Stimulated activated CD4-positive, alpha-beta T cell treated with anti-CD3 and anti-CD28 coated beads, Interleukin-4, amount 100 ng/mL, for 4 hours (primary cell): ENCODE results near the gene XXYLT1.

Experiments
- DNase-seq, 2 experiments: peaks; one replicate each; pipeline ENCODE4 v3.0.0-alpha.2; 2020

XXYLT1 gene

DNA sequence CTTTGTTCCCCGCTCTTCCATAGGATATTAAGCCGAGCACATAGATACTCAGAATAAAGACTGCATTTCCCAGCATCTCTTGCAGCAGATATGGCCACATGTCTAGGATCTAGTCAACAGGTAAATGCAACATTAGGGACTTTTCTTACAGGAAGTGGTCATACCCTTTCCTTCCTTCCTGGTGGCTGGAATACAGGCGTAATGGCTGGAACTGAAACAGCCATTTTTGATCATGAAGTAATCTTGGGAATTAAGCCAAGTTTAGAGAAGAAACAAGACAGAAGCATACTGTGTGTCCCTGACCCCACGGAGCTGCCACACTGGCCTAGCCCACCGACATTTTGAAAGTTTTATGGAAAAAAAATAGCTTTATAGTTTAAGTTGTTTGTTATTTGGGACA, 234.0 kb downstream of the XXYLT1 start:
- DNase-seq: no peak

DNA sequence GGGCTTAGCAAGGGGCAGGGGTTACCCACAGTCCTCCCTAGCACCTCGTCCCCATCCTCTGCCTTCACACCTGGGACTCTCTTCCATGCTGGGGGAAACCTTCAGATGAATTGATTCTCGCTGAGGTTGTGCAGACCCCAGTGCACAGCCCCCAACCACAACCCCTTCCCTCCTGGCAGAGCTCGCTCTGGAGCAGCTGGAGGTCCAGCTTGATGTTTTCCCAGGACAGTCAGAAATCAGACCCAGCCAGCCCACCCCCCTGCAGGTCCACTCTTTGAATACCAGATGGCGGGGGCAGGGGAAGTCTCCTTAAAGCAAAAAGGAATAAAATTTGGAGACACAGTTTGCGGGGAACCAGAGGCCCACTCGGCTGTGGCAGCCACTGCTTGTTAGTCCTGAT, 234.4 kb downstream of the XXYLT1 start:
- no peak for DNase-seq

DNA sequence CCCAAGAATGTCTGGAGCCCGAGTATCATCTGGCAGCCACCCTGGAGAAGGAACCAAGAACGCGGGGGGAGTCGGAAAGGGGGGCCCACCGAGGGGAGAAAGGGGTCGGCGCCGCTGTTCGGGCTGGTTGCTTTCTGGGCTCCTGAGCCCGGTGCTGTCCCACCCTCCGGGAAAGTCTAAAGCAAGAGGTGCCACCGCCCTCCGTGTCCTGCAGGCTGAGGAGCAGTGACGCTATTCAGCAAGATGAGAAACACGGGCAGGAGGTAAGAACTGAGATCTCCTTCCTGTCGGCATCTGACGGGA, 234.8 kb downstream of the XXYLT1 start:
- DNase-seq: no peak

DNA sequence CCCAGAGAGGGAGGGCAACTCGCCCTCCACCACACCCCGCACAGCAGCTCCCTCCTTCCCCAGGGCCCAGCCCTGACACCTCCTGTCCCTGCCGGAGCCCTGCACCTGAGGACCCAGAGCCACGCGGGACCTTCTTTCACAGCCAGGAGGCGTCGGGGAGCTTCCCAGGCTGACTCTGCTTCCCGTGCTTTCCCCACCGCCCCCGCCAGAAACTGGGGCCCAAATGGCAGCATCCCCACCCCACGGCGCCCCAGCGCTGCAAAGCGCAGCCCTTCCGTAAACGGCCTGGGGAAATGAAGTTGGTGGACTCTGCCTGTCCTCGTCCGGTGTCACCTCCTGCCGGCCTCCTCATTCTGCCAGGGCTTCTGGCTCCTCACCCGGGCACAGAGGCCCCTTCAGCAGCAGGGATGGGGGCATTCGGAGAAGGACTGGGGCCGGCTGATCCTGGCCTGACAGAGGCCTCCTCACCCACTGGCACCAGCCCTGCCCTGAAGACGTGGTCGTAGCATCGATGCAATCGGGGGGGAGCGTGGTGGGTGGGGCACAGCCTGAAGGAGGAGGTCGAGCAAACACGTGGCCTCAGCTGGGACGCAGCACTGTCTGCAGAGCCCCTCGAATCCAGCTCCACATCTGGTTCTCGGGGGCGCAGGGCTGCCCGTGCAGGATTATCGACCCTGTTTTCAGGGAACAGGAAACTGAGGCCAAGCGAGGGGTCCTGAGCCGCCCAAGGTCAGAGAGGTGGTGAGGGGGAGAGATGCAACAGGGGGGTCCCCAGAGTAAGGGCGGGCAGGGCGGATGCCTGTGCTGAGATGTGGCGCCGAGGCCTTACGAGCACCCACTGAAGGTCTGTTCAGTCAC, 235.4 kb downstream of the XXYLT1 start:
- DNase-seq: no peak

DNA sequence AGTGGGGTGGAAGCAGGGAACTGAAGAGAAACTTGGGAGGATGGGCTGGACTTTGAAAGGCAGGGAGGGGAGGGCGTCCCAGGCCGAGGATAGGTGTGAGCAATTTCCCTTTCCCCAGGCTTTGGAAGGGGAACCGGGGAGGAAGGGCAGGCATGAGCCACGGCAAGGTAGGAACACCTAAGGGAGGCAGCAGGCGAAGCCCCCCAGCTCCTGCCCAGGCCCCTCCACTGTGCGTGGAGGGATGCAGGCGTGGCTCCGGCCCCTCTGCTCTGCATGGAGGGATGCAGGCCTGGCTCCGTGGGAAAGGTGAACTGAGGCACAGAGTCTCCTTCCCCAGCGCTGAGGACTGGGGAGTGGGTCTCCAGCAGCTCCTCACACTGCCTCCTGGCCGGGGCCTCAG, 236.4 kb downstream of the XXYLT1 start:
- no peak for DNase-seq

DNA sequence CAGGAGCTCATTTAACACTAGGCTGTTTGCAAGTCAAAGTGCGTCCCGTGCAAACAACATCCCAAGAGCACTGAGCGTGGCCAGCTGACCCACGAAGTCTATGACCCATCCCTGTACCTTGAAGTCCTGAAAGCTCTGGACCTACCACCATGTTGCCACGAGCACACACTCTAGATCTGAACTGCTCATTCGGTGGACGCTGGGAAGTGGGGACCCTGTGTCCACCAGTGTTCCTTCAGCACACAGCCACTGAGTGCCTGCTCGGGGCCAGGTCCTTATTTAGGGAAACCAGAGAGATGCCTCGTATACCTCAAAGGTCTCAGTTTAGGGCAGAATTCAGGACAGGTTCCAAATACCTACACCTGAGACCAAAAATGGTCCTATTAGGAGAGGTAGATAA, 236.9 kb downstream of the XXYLT1 start:
- DNase-seq: no peak

DNA sequence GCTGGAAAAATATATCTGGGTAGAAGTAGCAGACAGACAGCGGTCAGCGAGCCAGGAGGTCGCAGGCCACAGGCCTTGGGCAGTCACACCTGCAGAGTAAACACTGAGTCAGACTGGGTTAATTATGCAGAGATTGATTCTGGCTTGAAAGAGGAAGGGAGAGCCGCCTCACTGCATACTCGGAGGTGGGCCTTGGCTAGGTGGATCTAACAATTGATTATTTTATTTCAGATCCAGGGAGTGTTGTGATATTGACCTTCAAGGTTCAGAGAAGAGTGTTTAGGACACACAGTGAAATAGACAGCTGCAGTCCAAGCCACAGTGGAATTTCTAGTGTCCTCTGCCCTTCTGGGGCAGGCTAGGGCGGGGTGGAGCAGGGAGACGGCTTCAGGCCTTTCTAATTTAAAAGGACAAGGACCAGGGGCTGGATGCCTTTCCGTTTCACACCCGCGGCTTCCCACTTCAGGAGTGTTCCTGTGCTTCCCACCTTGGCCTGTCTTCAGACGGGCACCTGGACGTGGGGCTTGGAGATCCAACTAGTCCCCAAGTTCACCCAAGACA, 237.3 kb downstream of the XXYLT1 start:
- no peak for DNase-seq

DNA sequence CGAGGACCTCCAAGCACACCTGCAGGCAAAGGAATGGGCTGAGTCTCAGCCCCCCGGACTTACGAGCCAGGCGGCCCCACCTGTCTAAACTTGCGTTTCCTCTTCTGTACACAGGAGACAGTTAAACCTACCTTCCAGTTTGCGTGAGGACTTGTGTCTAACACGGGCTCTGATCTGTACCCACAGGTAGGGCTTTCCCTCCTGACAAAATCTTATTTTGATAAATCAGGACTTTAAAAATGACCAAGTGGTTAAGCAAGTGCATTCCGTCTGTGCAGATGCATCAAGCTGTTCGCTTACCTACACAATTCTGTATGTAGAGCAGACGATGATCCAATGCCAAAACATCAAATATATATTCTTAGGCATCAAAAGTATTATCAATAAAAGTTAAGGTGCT, 238.0 kb downstream of the XXYLT1 start:
- no peak for DNase-seq

DNA sequence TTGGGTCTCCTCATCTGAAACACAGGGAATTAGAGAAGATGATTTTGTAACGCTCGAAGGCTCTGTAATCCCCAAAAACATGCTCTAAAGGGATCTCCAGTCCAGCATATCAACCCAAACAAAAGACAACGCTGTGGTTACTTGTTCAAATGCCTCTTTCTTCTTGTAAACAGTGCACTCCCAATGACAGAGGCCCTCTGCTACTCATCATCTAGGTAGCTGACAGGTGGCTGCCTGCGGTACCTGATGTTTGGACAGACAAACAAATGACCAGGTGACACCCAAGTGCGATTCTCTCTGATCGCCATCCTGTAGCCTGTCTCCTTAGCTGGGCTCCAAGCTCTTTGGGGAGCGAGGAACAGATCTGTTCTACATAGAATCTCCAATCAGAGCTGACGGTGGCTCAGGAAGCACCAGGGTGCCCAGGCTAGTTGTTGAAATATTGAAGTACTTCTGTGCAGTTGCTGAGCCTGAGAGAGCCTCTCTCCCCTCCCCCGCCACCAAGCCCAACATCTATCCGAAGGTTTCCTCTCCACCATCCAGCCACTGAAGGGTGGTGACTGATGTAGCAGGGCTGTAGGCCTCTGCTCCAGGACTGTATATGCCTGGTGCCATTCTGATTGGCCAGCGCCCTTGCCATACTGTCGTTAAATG, 238.7 kb downstream of the XXYLT1 start:
- no peak for DNase-seq

DNA sequence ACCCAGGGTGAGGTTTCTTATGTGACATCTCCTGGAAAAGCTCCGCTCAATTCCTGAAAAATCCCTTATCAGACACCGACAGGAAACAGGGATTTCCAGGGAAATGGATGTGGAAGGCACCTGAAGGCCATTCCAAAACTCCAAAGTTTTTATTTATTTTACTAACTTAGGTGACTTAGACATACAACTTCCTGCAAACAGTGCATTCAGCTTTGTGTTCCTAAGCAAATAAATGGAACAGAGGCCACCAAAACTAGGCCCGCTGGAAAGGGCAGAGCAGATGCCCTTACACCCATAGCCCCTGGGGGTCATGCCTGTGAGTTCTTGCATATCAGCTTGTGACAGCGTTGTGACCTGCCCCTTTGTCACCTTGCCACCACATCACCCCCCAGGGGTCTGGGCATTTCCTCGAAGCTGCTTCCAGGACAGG, 239.4 kb downstream of the XXYLT1 start:
- no peak for DNase-seq

DNA sequence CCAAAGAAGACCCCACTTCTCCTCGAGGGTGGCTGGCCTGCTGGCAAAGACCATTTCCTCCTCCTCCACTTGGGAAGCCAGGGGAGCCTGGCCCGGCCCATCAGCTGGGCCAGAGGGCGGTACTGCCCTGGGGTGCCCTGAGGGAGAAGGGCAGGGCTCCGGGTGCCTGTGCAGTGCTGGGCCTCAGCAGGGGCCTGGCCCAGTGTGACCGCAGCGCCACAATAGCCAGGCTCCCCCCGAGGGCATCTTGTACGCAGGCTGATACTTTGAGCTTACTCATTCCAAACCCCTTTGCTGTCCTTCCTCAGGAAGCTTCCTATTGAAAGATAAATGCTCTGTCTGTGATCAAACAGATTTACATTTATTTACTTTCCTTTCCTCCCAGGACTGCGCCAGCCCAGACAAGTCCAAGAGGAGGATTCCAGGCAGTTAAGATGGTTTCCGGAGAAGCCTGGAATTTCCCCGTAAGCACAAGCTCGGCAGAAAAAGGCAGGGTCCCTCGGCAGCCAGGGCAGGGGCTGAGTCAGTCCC, 240.1 kb downstream of the XXYLT1 start:
- no peak for DNase-seq

DNA sequence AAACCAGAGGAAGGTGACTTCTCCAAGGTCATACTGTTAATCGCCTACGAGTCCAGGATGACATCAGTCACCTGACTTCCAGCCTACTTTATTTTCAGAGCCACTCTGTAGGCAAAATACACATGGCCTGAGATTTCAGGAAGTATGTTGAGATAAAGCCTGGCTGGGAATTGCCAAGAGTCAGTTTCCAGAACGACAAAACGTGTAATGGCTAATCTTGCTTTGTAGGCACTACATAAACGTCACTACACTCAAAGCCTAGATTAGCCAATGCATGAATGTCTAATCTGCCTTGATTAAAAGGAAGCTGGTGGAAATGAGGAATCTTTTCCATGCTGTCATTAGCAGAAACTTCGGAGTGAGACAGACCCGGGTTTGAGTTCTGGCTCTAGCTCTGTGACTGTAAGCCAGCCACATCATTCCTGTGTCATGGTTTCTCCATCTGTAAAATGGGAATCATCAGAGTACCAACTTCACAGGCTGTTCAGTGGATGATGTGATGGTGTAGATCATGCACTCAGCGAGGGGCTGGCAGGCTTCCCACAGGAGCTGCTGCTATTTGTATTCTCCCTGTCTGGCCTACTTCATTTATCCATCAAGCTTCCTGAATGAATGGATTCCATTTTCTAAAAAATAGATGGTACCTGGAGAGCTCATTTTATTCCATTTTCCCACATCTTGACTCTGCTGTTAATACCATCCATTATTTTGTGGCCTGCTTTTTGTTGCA, 241.9 kb downstream of the XXYLT1 start:
- DNase-seq: no peak

DNA sequence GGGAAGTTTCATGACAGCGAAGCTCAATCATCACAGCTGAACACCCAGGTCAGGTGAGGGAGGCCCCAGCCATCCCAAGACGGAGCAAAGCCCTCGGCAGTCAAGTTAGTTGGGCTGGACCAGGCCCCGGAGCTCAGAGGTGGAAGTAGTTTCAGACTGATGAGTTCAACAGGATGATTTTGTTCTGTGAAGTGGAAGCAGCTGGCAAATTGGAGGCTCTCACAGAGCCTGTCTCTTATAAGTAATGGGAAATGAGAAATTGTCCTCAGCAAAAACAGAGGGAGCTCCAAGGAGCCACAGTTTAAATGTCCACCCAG, 245.1 kb downstream of the XXYLT1 start:
- no peak for DNase-seq

DNA sequence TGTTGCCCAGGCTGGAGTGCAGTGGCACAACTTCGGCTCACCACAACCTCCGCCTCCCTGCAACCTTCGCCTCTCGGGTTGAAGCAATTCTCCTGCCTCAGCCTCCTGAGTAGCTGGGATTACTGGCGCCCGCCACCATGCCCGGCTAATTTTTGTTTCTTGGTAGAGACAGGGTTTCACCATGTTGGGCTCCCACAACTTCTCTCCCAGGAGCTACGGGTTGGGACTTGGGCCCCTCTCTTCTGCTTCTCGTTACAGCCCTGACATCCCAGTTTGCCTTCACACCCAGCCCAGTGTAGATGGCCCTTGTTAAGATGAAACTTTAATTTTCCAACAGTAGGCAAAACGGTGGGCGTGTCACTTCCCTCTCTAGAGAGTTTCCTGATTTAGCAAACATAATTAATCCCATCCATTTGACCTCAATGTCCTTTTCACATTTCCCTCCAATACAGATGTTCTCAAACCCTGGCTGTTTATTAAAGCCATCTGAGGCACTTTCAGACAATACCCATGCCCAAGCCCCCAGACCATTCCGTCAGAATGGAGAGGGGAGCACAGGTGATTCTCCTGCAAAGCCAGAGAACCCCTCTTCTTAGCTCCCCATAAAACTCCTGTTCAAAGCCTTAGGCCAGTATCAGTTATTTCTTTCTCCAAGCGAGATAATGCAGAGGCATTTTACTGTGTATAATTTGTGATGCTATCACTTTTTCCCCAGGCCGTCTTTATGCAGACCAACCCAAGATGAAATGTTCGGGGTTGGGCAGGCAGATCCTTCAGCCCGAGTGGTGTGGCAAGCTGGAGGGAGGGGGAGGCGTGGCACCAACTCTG, 245.7 kb downstream of the XXYLT1 start:
- no peak for DNase-seq

DNA sequence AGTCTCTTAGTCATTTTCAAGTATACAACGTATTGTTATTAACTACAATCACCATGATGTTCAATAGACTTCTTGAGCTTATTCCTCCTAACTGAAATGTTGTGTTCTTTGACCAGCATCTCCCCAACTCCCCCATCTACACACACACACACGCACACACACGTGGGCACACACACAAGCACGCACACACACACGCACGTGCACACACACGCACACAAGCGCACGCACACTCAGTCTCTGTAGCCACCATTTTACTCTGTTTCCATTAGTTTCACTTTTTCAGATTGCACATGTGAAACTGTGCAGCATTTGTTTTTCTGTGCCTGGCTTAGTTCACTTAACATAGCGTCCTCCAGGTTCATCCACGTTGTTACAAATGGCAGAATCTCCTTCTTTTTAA, 247.0 kb downstream of the XXYLT1 start:
- DNase-seq: no peak

DNA sequence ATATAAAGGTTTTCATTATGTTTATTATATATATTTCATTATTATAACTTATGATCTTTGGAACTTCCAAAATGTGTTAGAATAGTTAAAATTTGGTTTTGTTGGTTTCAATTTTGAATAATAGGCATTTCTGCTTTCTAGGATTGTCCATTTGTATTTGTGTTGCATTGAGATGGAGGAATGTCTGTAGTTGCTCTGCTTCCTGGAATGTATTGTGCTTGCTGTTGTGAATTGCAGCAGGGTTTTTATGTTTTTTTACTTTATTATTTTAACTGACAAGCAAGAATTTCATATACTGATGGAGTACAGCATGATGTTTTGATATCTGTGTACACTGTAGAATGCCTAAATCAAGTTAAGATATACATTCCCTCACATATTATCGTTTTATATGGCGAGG, 247.4 kb downstream of the XXYLT1 start:
- DNase-seq: no peak

DNA sequence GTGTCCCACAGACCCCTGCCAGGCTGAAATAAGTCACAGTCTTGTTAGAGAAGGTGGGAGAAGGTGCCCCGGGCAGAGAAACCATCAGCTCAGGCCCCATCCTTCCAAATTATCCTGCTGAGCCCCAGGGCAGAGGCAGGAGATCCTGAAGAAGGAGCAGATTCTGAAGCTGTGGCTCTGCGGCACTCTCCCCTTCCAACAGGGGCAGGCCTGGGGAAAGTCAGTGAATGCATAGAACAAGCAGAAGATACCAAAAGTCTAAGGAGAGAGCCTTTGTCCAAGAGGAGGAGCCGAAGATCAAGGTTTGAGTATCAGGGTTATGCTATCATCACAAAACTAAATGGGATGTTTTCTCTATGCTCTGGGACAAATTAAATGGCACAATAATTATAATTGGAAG, 249.3 kb downstream of the XXYLT1 start:
- DNase-seq: no peak

DNA sequence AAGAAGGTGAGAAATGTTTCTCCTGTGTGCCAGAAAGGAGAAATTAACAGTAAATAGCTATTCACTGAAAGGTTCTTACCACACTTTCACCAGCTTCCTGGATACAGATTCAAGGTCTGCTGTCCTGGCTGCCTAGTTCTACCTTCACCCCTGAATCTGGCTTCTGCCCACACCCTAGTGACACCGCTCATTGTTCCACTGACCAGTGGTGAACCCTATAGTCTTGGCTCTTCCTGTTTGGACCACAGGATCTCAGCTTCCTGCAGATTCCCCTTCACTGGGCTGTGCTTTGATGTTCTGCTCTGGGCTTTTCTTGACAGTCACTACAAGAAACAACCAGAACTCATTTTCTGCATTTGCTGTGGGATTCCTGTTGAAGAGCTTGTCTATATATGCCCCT, 250.0 kb downstream of the XXYLT1 start:
- DNase-seq: no peak

DNA sequence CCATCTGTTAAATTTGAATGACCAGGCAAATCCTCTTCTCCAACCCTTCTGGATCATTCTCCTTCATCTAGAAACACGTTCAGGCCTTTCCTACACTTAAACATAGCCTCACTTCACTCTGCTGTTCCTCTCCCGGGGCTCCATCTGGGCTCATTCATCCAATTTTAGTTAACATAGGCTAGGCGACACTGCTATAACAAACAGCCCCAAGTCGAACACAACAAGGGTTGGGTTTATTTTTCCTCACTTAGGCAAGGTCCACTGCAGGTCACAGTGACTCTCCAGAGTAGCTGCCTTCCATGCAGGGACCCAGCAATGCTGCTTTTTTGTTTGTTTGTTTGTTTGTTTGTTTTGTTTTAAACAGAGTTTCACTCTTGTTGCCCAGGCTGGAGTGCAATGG, 250.8 kb downstream of the XXYLT1 start:
- DNase-seq: no peak

DNA sequence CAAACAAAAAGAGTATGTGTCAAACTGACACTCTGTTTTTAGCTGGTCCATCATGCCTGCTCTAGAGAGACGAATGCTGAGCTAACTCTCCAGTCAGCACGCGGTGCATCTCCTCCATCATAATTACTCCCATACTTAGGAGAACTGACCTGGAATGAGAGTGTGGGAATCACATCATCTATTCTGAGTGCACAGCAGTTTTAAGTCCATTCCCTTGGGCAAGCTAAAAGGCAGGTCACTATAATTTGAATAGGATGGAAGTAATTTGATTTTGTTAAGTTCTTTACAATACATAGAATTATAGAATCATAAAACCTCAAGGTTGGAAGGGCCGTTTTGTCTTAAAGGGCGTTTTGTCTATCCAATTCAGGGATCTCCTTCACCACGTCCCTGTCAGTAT, 251.6 kb downstream of the XXYLT1 start:
- no peak for DNase-seq
